GM23338 (cell line): ENCODE measurements around the gene CCDC187. TPM values are rescaled to one million over a fixed set of nuclear protein-coding genes. Genes with fewer than 3 reads are reported as not detected.
"Not testable (repeated sequence)": the region's sequence is repeated elsewhere in the genome, so short reads cannot be mapped to it uniquely, and the experiment has no call there.

ENCODE experiments used
- ATAC-seq: fragments of 200-7000 bp; cut with Tn5 transposase; 3 replicates; pipeline ENCODE4 v1.9.1; 2020
- DNase-seq: peaks from one replicate; pipeline ENCODE4 v3.0.0-alpha.2; 2015; ENCODE audit warnings: low spot score
- H2AFZ ChIP-seq: fragments of 200-600 bp; sonication (generic); 2 replicates; pipeline ENCODE4 v1.8.0; 2016; ENCODE audit warnings: antibody characterized with exemption, mild to moderate bottlenecking, moderate library complexity
- H3F3A ChIP-seq: fragments of 200-600 bp; sonication (generic); replicated peaks from 2 replicates; pipeline ENCODE4 v1.8.0; 2017; ENCODE audit warnings: antibody characterized with exemption, mixed run types, low read depth
- H3K27ac ChIP-seq: fragments of 200-600 bp; sonication (generic); 2 replicates; pipeline ENCODE4 v1.6.1; 2016; ENCODE audit warnings: low read depth
- H3K27me3 ChIP-seq: fragments of 200-600 bp; sonication (generic); 2 replicates; pipeline ENCODE4 v1.8.0; 2016; ENCODE audit warnings: mild to moderate bottlenecking, mixed run types, moderate library complexity; ENCODE audit not compliant: insufficient read depth
- H3K36me3 ChIP-seq: fragments of 200-600 bp; sonication (generic); 2 replicates; pipeline ENCODE4 v1.8.0; 2016; ENCODE audit warnings: mild to moderate bottlenecking; ENCODE audit not compliant: insufficient read depth
- H3K4me1 ChIP-seq: fragments of 200-600 bp; sonication (generic); 2 replicates; pipeline ENCODE4 v1.8.0; 2016; ENCODE audit warnings: mild to moderate bottlenecking, moderate library complexity; ENCODE audit not compliant: insufficient read depth
- H3K4me2 ChIP-seq: fragments of 200-600 bp; sonication (generic); 2 replicates; pipeline ENCODE4 v1.7.1; 2017; ENCODE audit warnings: mixed run types
- H3K4me3 ChIP-seq: fragments of 200-600 bp; sonication (generic); 2 replicates; pipeline ENCODE4 v1.6.1; 2016; ENCODE audit warnings: mixed run types
- H3K79me2 ChIP-seq: fragments of 200-600 bp; sonication (generic); replicated peaks from 2 replicates; pipeline ENCODE4 v1.8.0; 2017; ENCODE audit warnings: mild to moderate bottlenecking; ENCODE audit not compliant: insufficient read depth
- H3K9me2 ChIP-seq: fragments of 200-600 bp; sonication (generic); 2 replicates; pipeline ENCODE4 v1.8.0; 2017; ENCODE audit not compliant: insufficient read depth
- H4K20me1 ChIP-seq: fragments of 200-600 bp; sonication (generic); replicated peaks from 2 replicates; pipeline ENCODE4 v1.8.0; 2017; ENCODE audit warnings: mild to moderate bottlenecking; ENCODE audit not compliant: insufficient read depth
- H3K27ac Mint-ChIP-seq: 2 replicates; pipeline ENCODE4 v1.8.0; 2020; ENCODE audit warnings: inconsistent platforms, mild to moderate bottlenecking, moderate library complexity, mixed read lengths
- H3K27me3 Mint-ChIP-seq: 3 replicates; pipeline ENCODE4 v1.8.0; 2022; ENCODE audit warnings: low read depth, mild to moderate bottlenecking, moderate library complexity, mixed read lengths, inconsistent platforms; ENCODE audit not compliant: insufficient read depth, poor library complexity
- H3K36me3 Mint-ChIP-seq: 3 replicates; pipeline ENCODE4 v1.8.0; 2021; ENCODE audit warnings: low read depth, mild to moderate bottlenecking, inconsistent platforms, moderate library complexity, mixed read lengths
- H3K4me1 Mint-ChIP-seq: 3 replicates; pipeline ENCODE4 v1.8.0; 2020; ENCODE audit warnings: mild to moderate bottlenecking, inconsistent platforms, mixed read lengths
- H3K4me3 Mint-ChIP-seq: 3 replicates; pipeline ENCODE4 v1.8.0; 2021; ENCODE audit warnings: moderate library complexity, mild to moderate bottlenecking, inconsistent platforms, mixed read lengths
- H3K9me3 Mint-ChIP-seq: 3 replicates; pipeline ENCODE4 v1.8.0; 2020; ENCODE audit warnings: moderate library complexity, mild to moderate bottlenecking, inconsistent platforms, mixed read lengths
- CTCF ChIP-seq, 2 experiments: fragments of 200-600 bp in 1 of 2; sonication (generic) in 1 of 2; conservative IDR thresholded peaks; 2 replicates each; pipeline versions ENCODE4 v1.5.1 to v1.6.1; 2016 to 2017; ENCODE audit warnings: antibody characterized with exemption in 2 of 2, low read depth in 2 of 2, mild to moderate bottlenecking in 2 of 2, moderate library complexity in 1 of 2
- EZH2 ChIP-seq: fragments of 200-600 bp; sonication (generic); IDR thresholded peaks from one replicate; pipeline ENCODE4 v1.8.0; 2017; ENCODE audit warnings: antibody characterized with exemption, mild to moderate bottlenecking, low read depth; ENCODE audit not compliant: unreplicated experiment
- POLR2AphosphoS5 ChIP-seq: IDR thresholded peaks from 2 replicates; pipeline ENCODE4 v1.6.1; 2016; ENCODE audit warnings: antibody characterized with exemption, low read depth
- polyA plus RNA-seq: library from polyadenylated mRNA; unstranded; fragments of >200 nt; fragmentation: Nextera tagmentation; extraction: Ambion mirVana; gene quantifications from 2 replicates; pipeline ENCODE4 v1.2.1, GENCODE V29; 2016
- total RNA-seq: library from RNA; depleted of rRNA; stranded (reverse); fragments of >200 nt; shearing (Covaris generic); gene quantifications from 2 replicates; pipeline ENCODE4 v1.2.3, GENCODE V29; 2014
- TF ChIP-seq, protein P1 (sequence below): IDR thresholded peaks from 2 replicates; pipeline ENCODE4 v1.6.1; 2016; ENCODE audit warnings: antibody characterized with exemption

The CCDC187 gene
- total and polyA plus RNA-seq, 2 experiments from 2014 or later: 0.14 TPM; not detected in 1

DNA sequence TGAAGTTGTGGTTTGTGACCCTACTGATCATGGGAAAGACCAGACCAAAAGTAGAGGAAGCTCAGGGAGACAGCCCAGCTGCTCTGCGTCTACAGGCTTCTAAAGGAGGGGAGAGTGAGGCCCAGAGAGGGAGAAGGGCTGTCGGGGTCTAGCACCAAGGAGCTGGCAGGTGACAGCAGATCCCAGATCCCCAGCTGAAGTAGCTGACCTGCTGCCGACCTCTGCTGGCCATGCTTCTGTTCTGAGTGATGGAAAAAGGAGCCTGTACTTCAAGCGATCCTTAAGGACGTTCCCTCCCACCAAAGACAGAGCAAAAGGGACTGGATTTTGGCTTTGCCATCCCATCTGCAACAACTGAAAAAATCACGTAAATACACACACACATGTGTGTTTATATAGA, 35.6 kb downstream of the CCDC187 start:
- no peaks in the 10 kb centered on the region for H3K36me3 Mint-ChIP-seq
- Histone ChIP-seq H3K79me2 (no peaks in the 10 kb centered on the region), H3F3A (no peaks in the 10 kb centered on the region; the same call in 1 of the 2 replicates), H3K4me1 (peaks cover 6% of the 10 kb centered on the region; the same call in 1 of the 2 replicates), H3K9me2 (no peaks in the 10 kb centered on the region), H4K20me1 (no peaks in the 10 kb centered on the region), H3K36me3 (no peaks in the 10 kb centered on the region), H2AFZ (no peak overlapping the region), H3K4me3 (peak overlapping the region; percentile 77; the same call in 1 of the 2 replicates), H3K4me2 (peak overlapping the region; percentile 91; the same call in 1 of the 2 replicates), H3K27ac (no peak overlapping the region), H3K27me3 (no peaks in the 10 kb centered on the region)
- peaks cover 4% of the 10 kb centered on the region for H3K27me3 Mint-ChIP-seq
- H3K27ac Mint-ChIP-seq: no peak overlapping the region
- H3K9me3 Mint-ChIP-seq: no peaks in the 10 kb centered on the region
- DNase-seq (peak; percentile 58), ATAC-seq (peak; percentile 47)
- peak overlapping the region; percentile 74 for H3K4me3 Mint-ChIP-seq
- peaks cover 25% of the 10 kb centered on the region for H3K4me1 Mint-ChIP-seq
- TF ChIP-seq CTCF (conservative IDR thresholded peaks at IDR 0.05; ENCODE audit: low read depth in 2 of 2) (peak in 1 of 2 experiments; percentile 62; a peak in 2 of 4 replicates), EZH2 (no peak)

DNA sequence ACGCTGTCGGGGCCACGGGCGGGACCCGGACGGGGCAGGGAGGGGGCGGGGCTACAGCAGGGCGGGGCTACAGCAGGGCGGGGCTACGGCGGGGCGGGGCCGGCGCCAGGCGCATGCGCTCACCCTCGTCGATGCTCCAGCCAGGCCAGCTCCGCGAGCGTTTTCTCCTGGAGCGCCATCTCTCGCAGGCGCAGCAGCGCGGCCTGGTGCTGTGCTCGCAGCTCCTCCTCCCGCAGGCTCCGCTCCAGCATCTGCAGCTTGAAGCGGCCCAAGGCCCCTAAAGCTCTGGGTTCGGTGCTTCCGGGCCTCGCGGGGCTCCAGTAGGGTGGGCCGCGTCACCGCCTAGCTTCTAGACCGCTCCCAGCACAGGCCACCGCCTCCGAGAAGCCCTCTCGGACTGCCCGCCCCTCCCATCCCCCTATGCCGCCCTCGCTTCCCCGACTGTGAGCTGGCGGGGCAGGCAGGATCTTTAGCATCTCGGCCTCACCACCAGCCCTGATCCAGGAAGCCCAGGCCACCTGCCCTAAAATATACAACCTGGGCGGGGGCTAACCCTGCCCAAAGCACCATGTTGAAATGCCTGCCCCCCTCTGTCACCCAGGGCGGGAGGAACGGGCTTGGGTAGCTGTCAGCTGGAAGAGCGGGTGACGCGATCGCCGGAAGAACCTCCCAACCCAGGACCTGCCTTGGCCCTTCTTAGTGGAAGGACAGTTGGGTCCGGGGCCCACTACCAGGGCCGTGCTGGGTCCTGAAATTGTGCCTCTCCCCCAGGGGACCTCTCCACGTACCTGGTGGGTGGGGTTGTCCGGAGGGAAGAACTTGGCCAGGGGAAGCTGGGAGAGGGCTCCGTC, 36.4 kb downstream of the CCDC187 start:
- Histone ChIP-seq H3K4me2 (peak overlapping the region; percentile 91), H4K20me1 (no peaks in the 10 kb centered on the region), H3F3A (no peaks in the 10 kb centered on the region; the same call in 1 of the 2 replicates), H3K4me1 (peaks cover 6% of the 10 kb centered on the region; the same call in 1 of the 2 replicates), H2AFZ (peak overlapping the region; percentile 94), H3K9me2 (no peaks in the 10 kb centered on the region), H3K4me3 (peak overlapping the region; percentile 77), H3K27ac (no peak overlapping the region), H3K36me3 (no peaks in the 10 kb centered on the region), H3K79me2 (no peaks in the 10 kb centered on the region), H3K27me3 (no peaks in the 10 kb centered on the region)
- peak; percentile 85 for DNase-seq
- TF ChIP-seq CTCF (conservative IDR thresholded peaks at IDR 0.05; ENCODE audit: low read depth in 2 of 2) (peak in 1 of 2 experiments; percentile 41; a peak in 2 of 4 replicates), POLR2AphosphoS5 (peak; percentile 85)
- TF ChIP-seq, protein P1, sequence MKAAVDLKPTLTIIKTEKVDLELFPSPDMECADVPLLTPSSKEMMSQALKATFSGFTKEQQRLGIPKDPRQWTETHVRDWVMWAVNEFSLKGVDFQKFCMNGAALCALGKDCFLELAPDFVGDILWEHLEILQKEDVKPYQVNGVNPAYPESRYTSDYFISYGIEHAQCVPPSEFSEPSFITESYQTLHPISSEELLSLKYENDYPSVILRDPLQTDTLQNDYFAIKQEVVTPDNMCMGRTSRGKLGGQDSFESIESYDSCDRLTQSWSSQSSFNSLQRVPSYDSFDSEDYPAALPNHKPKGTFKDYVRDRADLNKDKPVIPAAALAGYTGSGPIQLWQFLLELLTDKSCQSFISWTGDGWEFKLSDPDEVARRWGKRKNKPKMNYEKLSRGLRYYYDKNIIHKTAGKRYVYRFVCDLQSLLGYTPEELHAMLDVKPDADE: no peak
- H3K4me1 Mint-ChIP-seq: peaks cover 25% of the 10 kb centered on the region
- ATAC-seq: peak; percentile 84
- H3K36me3 Mint-ChIP-seq: no peaks in the 10 kb centered on the region
- peak overlapping the region; percentile 74 for H3K4me3 Mint-ChIP-seq
- peak overlapping the region; percentile 40; the same call in 1 of the 2 replicates for H3K27ac Mint-ChIP-seq
- no peaks in the 10 kb centered on the region for H3K9me3 Mint-ChIP-seq
- peaks cover 4% of the 10 kb centered on the region for H3K27me3 Mint-ChIP-seq

DNA sequence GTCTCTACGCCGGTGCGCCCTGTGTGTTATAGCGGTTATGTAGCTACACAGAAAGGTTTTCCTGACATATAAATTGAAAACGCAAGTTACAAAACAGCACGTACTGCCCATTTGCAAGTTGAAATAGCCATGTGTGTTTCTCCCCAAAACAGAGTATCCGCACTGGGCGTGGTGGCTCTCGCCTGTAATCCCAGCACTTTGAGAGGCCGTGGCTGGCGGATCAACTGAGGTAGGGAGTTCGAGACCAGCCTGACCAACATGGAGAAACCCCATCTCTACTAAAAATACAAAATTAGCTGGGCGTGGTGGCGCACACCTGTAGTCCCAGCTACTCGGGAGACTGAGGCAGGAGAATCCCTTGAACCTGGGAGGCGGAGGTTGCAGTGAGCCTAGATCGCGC, 37.3 kb downstream of the CCDC187 start:
- H3K4me2 ChIP-seq: peak overlapping the region; percentile 91
- peak overlapping the region; percentile 94 for H2AFZ ChIP-seq
- H3K79me2 ChIP-seq, H4K20me1 ChIP-seq, H3K9me3 Mint-ChIP-seq, H3K27ac ChIP-seq, H3K27ac Mint-ChIP-seq, H3K27me3 ChIP-seq, H3K4me1 ChIP-seq, ATAC-seq, H3K27me3 Mint-ChIP-seq, DNase-seq, H3F3A ChIP-seq, H3K9me2 ChIP-seq, H3K36me3 ChIP-seq, H3K36me3 Mint-ChIP-seq: not testable (repeated sequence)
- H3K4me3 Mint-ChIP-seq: peak overlapping the region; percentile 64
- H3K4me1 Mint-ChIP-seq: peaks cover 25% of the 10 kb centered on the region
- peak overlapping the region; percentile 77 for H3K4me3 ChIP-seq
